HG03378 (cell line): ENCODE data around the gene SSR3.
"Not testable (repeated sequence)": the region's sequence is repeated elsewhere in the genome, so short reads cannot be mapped to it uniquely, and the experiment has no call there.

Source experiments
- ATAC-seq: cut with Tn5 transposase; IDR thresholded peaks from one replicate; pipeline ENCODE4 v1.9.1; 2021; ENCODE audit warnings: mild to moderate bottlenecking, moderate library complexity; ENCODE audit not compliant: unreplicated experiment

Gene SSR3

GRCh38 chr3:156554842-156555687, at the start of gene SSR3:
TSS of gene SSR3 (minus strand) at chr3:156555117. CDS start at chr3:156555089, 28 bp downstream.
- ATAC-seq: peak; percentile 96

- ATAC-seq: no peak
Observed at GRCh38 chr3:156604064-156604641, 49.2 kb upstream of the SSR3 start.

GRCh38 chr3:156603379-156604017, 48.6 kb upstream of the SSR3 start:
- ATAC-seq: no peak

- peak; percentile 59 for ATAC-seq
Observed at GRCh38 chr3:156602424-156602823, 47.5 kb upstream of the SSR3 start.

- ATAC-seq: no peak
Observed at GRCh38 chr3:156601497-156601896, 46.6 kb upstream of the SSR3 start.

- no peak for ATAC-seq
Observed at GRCh38 chr3:156600834-156601233, 45.9 kb upstream of the SSR3 start.

GRCh38 chr3:156599089-156599874, 44.4 kb upstream of the SSR3 start:
- ATAC-seq: no peak

GRCh38 chr3:156598413-156598812, 43.5 kb upstream of the SSR3 start:
- ATAC-seq: no peak

- no peak for ATAC-seq
Observed at GRCh38 chr3:156594219-156594683, 39.3 kb upstream of the SSR3 start.

- ATAC-seq: no peak
Observed at GRCh38 chr3:156593814-156594213, 38.9 kb upstream of the SSR3 start.

- ATAC-seq: not testable (repeated sequence)
Observed at GRCh38 chr3:156589806-156590205, 34.9 kb upstream of the SSR3 start.

GRCh38 chr3:156587760-156588069, 32.8 kb upstream of the SSR3 start:
- peak; percentile 23 for ATAC-seq

- ATAC-seq: peak; percentile 54
Observed at GRCh38 chr3:156586905-156587759, 32.2 kb upstream of the SSR3 start.

GRCh38 chr3:156583469-156583868, 28.6 kb upstream of the SSR3 start:
- no peak for ATAC-seq

- peak; percentile 56 for ATAC-seq
Observed at GRCh38 chr3:156582532-156583183, 27.7 kb upstream of the SSR3 start.

- ATAC-seq: no peak
Observed at GRCh38 chr3:156581954-156582353, 27.0 kb upstream of the SSR3 start.

GRCh38 chr3:156581033-156581432, 26.1 kb upstream of the SSR3 start:
- no peak for ATAC-seq

GRCh38 chr3:156579427-156579851, 24.5 kb upstream of the SSR3 start:
- ATAC-seq: no peak

- no peak for ATAC-seq
Observed at GRCh38 chr3:156577736-156578135, 22.8 kb upstream of the SSR3 start.
